Measurements from ENCODE around the gene APOC4.
A peak's percentile ranks its signal among the peaks of the same experiment; 100 is the strongest.
"Not testable (repeated sequence)": the region's sequence is repeated elsewhere in the genome, so short reads cannot be mapped to it uniquely, and the experiment has no call there.

APOC4 gene, protein sequence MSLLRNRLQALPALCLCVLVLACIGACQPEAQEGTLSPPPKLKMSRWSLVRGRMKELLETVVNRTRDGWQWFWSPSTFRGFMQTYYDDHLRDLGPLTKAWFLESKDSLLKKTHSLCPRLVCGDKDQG

DNA sequence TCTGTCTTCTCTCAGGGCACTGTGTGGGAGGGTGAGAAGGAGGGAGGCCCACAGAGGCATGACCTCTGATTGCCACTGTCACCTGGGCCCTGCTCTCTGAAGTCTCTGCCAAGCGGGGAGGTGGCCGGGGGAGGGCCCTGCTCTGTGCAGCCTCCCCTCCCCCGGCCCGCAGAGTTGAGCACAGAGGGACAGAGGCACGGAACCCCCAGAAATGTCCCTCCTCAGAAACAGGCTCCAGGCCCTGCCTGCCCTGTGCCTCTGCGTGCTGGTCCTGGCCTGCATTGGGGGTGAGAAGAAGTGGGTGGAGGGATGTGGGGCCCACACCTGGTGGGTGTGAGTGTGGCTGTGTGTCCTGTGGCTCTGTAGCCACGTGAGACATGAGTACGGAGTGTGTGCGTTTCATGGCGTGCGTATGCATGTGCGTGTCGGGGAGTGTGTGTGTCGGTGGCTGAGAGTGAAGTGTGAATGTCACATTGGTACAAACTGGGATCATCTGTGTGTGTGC, at the start of gene APOC4:
APOC4 (plus strand) TSS at position 171 of the 505 bp plus-strand sequence; CDS start at position 212, 41 bp downstream.
- no peak for DNase-seq (ENCODE audit: low read depth in 2 of 2)

DNA sequence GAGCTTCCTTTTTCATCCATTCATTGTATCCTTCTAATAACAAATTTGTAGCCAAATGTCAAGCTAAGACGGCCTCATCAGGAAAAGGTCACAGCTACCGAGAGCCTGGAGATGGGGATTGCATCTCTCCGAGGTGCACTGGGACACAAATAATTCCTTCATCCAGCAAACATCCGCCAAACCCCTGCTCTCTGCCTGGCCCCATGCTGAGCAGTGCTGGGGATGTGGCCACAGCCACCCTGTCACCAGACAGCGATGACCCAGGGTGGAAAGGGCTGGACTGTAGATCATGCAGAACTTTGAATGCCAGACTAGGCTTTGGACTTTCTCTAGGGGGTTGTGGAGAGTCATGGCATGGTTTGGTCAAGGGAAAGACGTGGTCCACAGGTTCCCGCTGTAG, 49.1 kb upstream of the APOC4 start:
- DNase-seq (ENCODE audit: low read depth in 2 of 2) = no peak

DNA sequence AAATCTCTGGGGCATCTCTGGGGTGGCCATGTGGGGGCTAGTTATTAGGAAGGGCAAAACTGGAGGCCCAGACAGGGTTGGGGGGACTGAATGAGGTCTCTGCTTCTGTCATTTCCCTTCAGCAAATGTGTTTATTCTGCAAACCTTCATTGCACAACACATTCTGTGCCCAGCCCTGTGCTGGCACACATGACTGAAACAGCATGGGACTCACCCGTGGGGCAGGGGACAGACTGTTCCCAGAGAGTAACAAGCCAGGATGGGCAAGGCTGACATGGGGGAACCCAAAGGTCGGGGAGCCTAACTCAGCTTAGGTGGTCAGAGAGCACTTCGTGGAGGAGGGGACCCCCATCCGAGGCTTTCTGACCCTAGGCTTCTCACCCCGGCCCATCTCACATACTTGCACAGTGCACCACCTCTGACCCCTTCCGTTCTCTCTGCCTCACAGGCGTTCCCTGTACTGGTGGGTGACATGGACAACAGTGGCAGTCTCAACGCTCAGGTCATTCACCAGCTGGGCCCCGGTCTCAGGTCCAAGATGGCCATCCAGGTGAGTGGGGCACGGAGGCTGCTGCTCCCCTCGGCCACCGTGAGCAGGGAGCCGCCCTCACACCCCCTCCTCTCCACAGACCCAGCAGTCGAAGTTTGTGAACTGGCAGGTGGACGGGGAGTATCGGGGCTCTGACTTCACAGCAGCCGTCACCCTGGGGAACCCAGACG, 48.5 kb upstream of the APOC4 start:
- no peak for DNase-seq (ENCODE audit: low read depth in 2 of 2)

DNA sequence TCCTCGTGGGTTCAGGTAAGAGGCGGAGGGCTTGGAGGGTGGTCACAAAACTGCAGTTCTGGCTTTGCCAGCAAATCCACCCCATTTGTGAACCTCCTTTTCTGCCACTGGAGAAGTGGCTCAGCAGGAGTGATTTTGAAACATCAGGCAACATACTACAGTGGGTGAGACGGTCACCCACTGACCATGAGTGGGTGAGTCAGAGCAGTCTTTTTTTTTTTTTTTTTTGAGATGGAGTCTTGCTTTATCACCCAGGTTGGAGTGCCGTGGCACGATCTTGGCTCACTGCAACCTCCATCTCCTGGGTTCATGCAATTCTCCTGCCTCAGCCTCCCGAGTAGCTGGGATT, 48.0 kb upstream of the APOC4 start:
- no peak for DNase-seq (ENCODE audit: low read depth in 2 of 2)

DNA sequence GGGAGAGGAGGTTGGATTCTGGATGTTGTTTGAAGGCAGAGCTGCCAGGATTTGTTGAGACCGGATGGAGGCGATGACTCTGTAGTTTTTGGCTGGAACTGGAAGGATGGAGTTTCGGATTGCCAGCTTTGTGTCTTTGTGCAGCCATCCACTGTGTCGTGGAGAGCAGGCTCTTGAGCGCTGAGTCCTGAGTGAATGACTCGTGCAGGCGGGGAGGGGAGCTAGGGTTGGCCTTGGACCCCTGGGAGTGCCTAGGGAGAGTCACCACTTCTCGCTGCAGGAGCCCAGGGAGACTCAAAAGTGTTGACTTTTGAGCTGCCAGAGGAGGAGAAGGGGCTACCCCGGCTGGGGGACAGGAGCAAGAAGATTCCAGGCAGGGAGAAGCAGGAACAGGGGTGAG, 47.1 kb upstream of the APOC4 start:
- DNase-seq (ENCODE audit: low read depth in 2 of 2) = no peak

DNA sequence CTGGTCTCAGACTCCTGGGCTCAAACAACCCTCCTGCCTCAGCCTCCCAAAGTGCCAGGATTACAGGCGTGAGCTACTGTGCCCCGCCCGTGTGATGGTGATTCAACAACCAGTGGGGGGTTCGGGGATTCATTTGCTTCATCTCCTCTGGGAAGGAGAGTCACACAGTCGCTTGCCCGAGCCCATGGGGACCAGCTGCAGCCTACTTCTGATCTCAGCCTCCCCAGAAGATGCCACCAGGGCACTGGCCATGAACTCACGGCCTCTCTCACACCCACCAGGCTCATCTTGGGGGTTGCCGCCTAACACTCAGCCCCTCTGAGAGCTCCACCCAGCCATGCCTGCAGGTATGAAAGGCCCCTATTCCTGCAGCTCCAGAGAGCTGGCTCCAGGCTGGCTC, 44.2 kb upstream of the APOC4 start:
- DNase-seq (ENCODE audit: low read depth in 2 of 2) = no peak

DNA sequence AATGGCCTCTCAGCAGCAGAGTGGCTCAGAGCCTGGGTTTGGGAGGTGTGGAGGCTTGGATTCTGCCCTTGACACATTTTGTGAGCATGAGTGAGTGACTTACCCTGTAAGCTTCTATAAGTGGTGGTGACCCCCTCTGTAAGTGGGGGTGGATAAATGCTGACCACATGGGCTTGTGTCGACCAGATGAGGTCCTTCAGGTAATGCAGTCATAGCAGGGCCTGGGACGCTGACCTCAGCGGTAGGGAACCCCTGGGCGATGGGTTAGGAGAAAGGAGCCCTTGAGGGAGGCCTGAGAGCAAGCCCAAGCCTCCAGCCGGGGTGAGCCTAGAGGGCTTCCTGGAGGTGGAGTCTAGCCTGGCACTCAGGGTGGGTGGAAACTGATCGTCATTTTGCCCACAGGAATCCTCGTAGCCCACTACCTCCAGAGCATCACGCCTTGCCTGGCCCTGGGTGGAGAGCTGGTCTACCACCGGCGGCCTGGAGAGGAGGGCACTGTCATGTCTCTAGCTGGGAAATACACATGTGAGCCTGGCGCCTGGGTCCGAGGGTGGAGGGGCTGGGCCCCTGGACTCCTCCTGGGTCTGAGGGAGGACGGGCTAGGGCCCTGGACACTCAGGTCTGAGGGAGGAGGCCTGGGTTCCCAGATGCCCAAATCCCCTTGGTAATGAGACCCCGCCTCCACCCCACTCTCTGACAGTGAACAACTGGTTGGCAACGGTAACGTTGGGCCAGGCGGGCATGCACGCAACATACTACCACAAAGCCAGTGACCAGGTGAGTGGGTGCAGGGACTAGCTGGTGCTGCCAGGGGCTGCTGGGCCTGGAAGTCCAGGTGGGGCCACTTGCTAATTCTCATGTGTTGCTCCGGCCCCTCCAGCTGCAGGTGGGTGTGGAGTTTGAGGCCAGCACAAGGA, 41.5 kb upstream of the APOC4 start:
- no peak for DNase-seq (ENCODE audit: low read depth in 2 of 2)

DNA sequence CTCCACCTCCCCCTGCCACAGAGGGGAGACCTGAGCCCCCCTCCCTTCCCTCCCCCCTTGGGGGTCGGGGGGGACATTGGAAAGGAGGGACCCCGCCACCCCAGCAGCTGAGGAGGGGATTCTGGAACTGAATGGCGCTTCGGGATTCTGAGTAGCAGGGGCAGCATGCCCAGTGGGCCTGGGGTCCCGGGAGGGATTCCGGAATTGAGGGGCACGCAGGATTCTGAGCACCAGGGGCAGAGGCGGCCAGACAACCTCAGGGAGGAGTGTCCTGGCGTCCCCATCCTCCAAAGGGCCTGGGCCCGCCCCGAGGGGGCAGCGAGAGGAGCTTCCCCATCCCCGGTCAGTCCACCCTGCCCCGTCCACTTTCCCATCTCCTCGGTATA, 38.8 kb upstream of the APOC4 start:
- no peak for DNase-seq (ENCODE audit: low read depth in 2 of 2)

DNA sequence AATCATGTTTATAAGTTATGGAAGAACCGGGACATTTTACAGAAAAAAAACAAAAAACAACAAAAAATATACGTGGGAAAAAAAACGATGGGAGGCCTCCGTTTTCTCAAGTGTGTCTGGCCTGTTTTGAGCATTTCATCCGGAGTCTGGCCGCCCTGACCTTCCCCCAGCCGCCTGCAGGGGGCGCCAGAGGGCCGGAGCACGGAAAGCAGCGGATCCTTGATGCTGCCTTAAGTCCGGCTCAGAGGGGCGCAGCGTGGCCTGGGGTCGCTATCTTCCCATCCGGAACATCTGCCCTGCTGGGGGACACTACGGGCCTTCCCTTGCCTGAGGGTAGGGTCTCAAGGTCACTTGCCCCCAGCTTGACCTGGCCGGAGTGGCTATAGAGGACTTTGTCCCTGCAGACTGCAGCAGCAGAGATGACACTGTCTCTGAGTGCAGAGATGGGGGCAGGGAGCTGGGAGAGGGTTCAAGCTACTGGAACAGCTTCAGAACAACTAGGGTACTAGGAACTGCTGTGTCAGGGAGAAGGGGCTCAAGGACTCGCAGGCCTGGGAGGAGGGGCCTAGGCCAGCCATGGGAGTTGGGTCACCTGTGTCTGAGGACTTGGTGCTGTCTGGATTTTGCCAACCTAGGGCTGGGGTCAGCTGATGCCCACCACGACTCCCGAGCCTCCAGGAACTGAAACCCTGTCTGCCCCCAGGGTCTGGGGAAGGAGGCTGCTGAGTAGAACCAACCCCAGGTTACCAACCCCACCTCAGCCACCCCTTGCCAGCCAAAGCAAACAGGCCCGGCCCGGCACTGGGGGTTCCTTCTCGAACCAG, 38.2 kb upstream of the APOC4 start:
- peak in 1 of 2 donors; percentile 37 for DNase-seq (ENCODE audit: low read depth in 2 of 2)

DNA sequence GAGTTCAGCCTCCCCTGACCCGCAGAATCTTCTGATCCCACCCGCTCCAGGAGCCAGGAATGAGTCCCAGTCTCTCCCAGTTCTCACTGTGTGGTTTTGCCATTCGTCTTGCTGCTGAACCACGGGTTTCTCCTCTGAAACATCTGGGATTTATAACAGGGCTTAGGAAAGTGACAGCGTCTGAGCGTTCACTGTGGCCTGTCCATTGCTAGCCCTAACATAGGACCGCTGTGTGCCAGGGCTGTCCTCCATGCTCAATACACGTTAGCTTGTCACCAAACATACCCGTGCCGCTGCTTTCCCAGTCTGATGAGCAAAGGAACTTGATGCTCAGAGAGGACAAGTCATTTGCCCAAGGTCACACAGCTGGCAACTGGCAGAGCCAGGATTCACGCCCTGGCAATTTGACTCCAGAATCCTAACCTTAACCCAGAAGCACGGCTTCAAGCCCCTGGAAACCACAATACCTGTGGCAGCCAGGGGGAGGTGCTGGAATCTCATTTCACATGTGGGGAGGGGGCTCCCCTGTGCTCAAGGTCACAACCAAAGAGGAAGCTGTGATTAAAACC, 37.5 kb upstream of the APOC4 start:
- no peak for DNase-seq (ENCODE audit: low read depth in 2 of 2)

DNA sequence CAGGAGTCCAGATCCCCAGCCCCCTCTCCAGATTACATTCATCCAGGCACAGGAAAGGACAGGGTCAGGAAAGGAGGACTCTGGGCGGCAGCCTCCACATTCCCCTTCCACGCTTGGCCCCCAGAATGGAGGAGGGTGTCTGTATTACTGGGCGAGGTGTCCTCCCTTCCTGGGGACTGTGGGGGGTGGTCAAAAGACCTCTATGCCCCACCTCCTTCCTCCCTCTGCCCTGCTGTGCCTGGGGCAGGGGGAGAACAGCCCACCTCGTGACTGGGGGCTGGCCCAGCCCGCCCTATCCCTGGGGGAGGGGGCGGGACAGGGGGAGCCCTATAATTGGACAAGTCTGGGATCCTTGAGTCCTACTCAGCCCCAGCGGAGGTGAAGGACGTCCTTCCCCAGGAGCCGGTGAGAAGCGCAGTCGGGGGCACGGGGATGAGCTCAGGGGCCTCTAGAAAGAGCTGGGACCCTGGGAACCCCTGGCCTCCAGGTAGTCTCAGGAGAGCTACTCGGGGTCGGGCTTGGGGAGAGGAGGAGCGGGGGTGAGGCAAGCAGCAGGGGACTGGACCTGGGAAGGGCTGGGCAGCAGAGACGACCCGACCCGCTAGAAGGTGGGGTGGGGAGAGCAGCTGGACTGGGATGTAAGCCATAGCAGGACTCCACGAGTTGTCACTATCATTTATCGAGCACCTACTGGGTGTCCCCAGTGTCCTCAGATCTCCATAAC, 36.4 kb upstream of the APOC4 start, which contains the start of gene APOE:
APOE (plus strand) TSS at position 360 of the 724 bp plus-strand sequence. CDS start 829 bp downstream, outside the sequence.
- no peak for DNase-seq (ENCODE audit: low read depth in 2 of 2)

DNA sequence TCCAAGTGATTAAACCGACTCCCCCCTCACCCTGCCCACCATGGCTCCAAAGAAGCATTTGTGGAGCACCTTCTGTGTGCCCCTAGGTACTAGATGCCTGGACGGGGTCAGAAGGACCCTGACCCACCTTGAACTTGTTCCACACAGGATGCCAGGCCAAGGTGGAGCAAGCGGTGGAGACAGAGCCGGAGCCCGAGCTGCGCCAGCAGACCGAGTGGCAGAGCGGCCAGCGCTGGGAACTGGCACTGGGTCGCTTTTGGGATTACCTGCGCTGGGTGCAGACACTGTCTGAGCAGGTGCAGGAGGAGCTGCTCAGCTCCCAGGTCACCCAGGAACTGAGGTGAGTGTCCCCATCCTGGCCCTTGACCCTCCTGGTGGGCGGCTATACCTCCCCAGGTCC, 34.4 kb upstream of the APOC4 start:
- no peak for DNase-seq (ENCODE audit: low read depth in 2 of 2)

DNA sequence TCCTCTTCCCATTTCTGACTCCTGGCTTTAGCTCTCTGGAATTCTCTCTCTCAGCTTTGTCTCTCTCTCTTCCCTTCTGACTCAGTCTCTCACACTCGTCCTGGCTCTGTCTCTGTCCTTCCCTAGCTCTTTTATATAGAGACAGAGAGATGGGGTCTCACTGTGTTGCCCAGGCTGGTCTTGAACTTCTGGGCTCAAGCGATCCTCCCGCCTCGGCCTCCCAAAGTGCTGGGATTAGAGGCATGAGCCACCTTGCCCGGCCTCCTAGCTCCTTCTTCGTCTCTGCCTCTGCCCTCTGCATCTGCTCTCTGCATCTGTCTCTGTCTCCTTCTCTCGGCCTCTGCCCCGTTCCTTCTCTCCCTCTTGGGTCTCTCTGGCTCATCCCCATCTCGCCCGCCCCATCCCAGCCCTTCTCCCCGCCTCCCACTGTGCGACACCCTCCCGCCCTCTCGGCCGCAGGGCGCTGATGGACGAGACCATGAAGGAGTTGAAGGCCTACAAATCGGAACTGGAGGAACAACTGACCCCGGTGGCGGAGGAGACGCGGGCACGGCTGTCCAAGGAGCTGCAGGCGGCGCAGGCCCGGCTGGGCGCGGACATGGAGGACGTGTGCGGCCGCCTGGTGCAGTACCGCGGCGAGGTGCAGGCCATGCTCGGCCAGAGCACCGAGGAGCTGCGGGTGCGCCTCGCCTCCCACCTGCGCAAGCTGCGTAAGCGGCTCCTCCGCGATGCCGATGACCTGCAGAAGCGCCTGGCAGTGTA, 33.8 kb upstream of the APOC4 start:
- DNase-seq (ENCODE audit: low read depth in 2 of 2) = no peak

DNA sequence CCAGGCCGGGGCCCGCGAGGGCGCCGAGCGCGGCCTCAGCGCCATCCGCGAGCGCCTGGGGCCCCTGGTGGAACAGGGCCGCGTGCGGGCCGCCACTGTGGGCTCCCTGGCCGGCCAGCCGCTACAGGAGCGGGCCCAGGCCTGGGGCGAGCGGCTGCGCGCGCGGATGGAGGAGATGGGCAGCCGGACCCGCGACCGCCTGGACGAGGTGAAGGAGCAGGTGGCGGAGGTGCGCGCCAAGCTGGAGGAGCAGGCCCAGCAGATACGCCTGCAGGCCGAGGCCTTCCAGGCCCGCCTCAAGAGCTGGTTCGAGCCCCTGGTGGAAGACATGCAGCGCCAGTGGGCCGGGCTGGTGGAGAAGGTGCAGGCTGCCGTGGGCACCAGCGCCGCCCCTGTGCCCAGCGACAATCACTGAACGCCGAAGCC, 33.2 kb upstream of the APOC4 start:
- no peak for DNase-seq (ENCODE audit: low read depth in 2 of 2)

DNA sequence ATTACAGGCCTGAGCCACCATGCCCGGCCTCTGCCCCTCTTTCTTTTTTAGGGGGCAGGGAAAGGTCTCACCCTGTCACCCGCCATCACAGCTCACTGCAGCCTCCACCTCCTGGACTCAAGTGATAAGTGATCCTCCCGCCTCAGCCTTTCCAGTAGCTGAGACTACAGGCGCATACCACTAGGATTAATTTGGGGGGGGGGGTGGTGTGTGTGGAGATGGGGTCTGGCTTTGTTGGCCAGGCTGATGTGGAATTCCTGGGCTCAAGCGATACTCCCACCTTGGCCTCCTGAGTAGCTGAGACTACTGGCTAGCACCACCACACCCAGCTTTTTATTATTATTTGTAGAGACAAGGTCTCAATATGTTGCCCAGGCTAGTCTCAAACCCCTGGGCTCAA, 32.3 kb upstream of the APOC4 start:
- DNase-seq (ENCODE audit: low read depth in 2 of 2) = no peak

DNA sequence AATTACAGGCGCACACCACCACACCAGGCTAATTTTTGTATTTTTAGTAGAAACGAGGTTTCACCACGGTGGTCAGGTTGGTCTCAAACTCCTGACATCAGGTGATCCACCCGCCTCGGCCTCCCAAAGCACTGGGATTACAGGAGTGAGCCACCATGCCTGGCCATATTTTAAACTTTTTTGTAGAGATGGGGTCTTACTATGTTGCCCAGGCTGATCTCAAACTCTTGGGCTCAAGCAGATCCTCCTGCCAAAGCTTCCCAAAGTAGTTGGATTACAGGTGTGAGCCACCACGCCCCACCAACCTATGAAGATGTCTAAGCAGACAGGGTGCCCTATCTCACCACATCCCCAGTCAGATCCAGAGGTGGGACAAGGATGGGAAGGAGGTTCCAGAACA, 30.1 kb upstream of the APOC4 start:
- DNase-seq (ENCODE audit: low read depth in 2 of 2) = not testable (repeated sequence)

DNA sequence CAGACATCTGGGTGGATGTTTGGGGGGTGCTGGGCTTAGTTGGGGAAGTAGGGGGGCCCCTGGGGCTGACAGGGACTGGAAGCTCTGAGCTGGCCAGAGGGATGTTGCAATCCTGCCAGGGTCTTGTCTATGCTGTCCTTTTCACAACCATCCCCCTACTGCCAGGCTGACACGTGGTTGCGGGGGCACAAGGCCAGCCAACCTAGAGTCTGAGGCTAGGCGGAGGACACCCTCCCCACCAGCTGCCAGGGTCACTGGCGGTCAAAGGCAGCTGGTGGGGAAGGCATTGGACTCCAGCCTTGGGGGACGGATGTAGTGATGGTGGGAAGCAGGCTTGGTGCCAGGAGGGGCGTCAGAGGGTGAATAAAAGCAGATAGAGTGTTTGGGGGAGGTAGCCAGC, 29.2 kb upstream of the APOC4 start:
- no peak for DNase-seq (ENCODE audit: low read depth in 2 of 2)

DNA sequence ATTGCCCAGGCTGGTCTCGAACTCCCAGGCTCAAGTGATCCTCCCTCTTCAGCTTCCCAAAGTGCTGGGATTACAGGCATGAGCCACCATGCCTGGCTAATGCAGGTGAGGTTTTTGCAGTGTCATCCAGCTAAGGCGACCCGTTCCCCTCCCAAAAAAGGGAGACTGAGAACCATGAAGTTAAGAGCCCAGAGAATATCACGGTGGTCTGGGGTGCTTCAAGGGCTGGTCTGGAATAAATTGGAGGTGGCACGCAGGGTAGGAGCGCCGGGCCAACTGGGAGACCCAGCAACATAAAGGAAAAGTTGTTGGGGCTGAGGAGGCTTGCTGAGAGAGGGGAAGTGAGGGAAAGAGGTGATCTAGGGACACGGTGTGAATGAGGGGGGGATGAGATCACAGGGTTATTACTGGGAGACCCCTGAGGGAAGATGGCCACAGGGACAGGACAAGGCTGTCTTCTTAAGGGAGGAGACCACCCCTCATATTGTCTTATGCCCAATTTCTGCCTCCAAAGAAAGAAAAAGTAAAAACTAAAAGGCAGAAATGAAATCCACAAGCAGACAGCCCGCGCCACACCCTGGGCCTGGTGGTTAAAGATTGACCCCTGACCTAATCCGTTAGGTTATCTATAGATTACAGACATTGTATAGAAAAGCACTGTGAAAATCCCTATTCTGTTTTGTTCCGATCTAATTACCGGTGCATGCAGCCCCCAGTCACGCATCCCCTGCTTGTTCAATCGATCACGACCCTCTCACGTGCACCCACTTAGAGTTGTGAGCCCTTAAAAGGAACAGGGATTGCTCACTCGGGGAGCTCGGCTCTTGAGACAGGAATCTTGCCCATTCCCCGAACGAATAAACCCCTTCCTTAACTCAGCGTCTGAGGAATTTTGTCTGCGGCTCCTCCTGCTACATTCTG, 28.3 kb upstream of the APOC4 start:
- DNase-seq (ENCODE audit: low read depth in 2 of 2) = not testable (repeated sequence)

Measured in stimulated activated CD8-positive, alpha-beta memory T cell treated with anti-CD3 and anti-CD28 coated beads, Interleukin-15, amount 100 ng/mL, for 4 hours (primary cell).